ENCODE measurements around the gene SERPINB12.

The SERPINB12 gene, protein sequence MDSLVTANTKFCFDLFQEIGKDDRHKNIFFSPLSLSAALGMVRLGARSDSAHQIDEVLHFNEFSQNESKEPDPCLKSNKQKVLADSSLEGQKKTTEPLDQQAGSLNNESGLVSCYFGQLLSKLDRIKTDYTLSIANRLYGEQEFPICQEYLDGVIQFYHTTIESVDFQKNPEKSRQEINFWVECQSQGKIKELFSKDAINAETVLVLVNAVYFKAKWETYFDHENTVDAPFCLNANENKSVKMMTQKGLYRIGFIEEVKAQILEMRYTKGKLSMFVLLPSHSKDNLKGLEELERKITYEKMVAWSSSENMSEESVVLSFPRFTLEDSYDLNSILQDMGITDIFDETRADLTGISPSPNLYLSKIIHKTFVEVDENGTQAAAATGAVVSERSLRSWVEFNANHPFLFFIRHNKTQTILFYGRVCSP

DNA sequence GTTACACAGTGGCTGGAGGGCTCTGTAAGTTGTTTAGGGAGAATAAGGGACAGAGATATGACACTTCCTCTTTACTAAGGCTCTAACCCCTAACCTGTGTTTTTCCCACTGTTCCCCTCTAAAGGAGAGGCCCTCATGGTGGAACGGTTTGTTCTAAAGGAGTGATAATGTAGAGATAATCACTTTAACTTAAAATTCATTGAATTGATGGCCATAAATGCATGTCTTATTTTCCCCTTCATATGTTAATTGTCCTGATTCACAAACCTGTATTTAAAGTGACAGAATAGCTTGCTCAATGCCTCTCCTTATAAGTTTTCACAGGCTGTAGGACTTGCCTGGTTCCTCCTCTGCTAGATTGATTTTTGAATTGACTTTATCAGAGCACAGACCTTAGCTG lies at the start of gene SERPINB12:
TSS of gene SERPINB12 (plus strand) at position 301 of the 400 bp plus-strand sequence. CDS start 13,791 bp downstream, outside the sequence.
- no peak for DNase-seq (ENCODE audit: low spot score)

GRCh38 chr18:63492851-63493250 lies 49.3 kb upstream of the SERPINB12 start:
- no peak for DNase-seq (ENCODE audit: low spot score)

GRCh38 chr18:63495675-63496074 lies 46.5 kb upstream of the SERPINB12 start:
- DNase-seq (ENCODE audit: low spot score), result no peak

- peak; percentile 6 for DNase-seq (ENCODE audit: low spot score)
Observed at GRCh38 chr18:63505566-63506335, 36.4 kb upstream of the SERPINB12 start.

- no peak for DNase-seq (ENCODE audit: low spot score)
Observed at GRCh38 chr18:63506336-63506646, 35.9 kb upstream of the SERPINB12 start.

GRCh38 chr18:63508596-63508995 lies 33.6 kb upstream of the SERPINB12 start:
- no peak for DNase-seq (ENCODE audit: low spot score)

- DNase-seq (ENCODE audit: low spot score), result peak; percentile 50
Observed at GRCh38 chr18:63511285-63511684, 30.9 kb upstream of the SERPINB12 start.

DNA sequence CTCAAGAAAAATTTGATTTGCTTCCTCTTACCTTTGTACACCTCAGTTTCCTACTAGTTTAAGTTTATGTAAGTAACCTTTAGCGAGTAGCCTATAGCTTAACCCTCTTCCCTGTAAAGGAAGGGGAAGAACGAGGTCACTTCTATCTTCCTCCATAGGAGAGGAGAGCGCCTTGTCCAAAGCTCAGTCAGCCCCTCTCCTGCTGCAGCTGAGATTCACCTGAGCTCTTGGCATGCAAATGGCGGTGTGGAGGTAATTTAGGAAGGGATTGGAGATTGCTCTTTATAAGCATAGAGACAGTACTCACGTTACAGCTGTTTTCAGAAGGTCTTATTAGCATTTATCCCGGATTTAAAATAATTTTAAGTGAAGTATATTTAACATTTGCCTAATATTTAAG lies 27.8 kb upstream of the SERPINB12 start:
- no peak for DNase-seq (ENCODE audit: low spot score)

- DNase-seq (ENCODE audit: low spot score), result no peak
Observed at GRCh38 chr18:63514888-63515678, 27.1 kb upstream of the SERPINB12 start.

- no peak for DNase-seq (ENCODE audit: low spot score)
Observed at GRCh38 chr18:63515801-63516200, 26.4 kb upstream of the SERPINB12 start.

DNA sequence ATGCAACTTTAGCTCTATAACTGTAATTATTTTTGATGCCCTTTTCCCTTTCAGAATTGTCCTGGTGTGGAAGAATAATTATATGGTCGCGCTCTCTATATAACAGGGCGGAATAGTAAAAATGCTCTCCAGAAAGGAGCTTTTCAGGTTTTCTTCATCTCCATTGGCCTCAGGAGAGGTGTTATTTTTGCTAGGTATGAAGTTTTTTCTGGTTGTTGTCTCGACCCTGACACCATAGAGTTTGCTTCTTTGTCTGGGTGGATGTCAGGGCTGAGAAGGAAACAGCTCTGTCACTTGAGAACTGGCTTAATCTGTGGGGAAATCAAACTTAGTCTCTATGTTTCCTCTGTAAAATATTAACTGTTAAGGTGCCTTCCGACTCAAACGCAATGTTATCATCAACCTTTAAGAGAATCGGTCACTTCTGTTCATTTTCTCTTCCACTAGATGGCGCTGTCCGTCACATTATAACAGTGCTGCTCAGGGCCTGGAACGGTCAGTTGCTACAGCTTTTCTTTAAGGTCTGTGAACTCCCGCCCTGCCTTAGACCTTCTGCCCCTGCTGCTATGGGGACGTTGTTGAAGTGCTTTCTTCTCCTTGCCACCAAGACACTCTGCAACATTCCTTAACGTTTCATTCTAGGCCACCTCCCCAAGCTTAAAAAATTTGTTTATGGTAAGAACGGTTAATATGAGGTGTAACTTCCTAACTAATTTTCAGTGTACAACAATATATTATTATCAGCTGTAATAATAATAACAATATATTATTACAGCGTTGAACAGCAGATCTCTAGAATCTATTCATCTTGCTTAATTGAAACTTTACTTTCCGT lies 23.8 kb upstream of the SERPINB12 start:
- DNase-seq (ENCODE audit: low spot score), result peak; percentile 82

- DNase-seq (ENCODE audit: low spot score), result no peak
Observed at GRCh38 chr18:63520053-63520685, 22.0 kb upstream of the SERPINB12 start.

- DNase-seq (ENCODE audit: low spot score), result no peak
Observed at GRCh38 chr18:63523660-63524059, 18.5 kb upstream of the SERPINB12 start.

- no peak for DNase-seq (ENCODE audit: low spot score)
Observed at GRCh38 chr18:63527251-63527650, 14.9 kb upstream of the SERPINB12 start.

DNA sequence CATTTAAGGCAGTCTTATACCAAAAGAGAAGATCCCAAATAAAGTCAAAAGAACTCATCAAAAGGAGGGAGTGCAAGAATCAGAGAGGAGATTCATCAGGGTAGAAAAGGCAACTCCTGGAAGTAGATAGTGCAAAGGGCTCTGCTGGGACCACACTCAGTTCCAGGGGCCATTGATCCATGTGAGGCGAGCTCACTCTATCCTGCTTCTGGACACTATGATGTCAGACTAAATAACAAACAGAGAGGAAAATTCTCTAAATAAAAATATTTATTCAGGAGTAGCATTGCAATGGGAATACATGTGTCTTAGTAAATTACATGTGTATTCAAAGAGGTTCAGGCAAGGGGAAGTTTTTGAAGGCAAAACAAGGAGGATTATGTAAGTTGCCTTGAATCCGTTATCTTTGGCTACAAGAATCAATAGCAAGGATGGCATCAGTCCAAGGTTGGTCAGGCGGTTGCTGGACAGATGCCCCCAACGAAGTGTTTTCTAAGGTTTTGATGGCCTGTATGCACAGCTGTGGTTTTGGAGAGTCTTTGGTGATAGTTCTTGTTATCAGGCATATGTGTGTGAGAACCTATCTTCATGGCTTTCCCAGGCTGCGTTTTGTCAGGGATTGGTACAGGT lies 13.2 kb upstream of the SERPINB12 start:
- DNase-seq (ENCODE audit: low spot score), result no peak

GRCh38 chr18:63532471-63532870 lies 9.7 kb upstream of the SERPINB12 start:
- DNase-seq (ENCODE audit: low spot score), result no peak

DNA sequence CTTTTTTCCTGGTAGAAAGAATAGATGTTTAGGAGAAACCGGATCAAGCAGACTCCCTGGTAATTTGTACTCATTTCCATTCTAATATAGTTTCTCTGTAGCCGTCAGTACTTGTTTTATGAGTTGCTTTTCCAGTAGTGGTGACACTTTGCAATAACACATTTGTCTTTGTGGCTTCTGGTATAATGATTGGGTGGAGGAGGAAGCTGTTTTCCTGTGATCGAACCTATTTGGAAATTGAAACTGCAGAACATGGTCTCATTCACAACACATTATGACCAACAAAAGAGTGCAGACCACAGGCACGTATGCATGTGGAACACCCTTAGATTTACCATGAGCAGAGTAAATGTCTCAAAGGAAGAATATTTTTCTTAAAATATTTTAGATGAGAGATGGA lies 7.6 kb upstream of the SERPINB12 start:
- DNase-seq (ENCODE audit: low spot score), result no peak

- no peak for DNase-seq (ENCODE audit: low spot score)
Observed at GRCh38 chr18:63539904-63540510, 2.2 kb upstream of the SERPINB12 start.

DNA sequence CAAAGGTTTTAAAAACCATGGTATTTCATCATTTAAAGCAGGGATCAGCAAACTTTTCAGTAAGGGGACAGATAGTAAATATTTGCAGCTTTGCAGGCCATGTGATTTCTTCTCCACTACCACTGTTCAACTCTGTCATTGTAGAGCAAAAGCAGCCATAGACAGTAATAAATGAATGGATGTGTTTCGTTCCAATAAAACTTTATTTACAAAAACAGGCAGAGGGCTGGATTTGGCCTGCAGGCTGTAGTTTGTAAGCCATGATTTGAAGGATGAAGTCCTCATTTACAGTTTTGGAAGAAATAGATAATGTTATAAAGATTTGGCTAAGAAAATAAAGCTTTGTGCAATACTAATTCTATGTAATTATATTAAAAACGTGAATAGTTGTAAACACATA lies 1.8 kb downstream of the SERPINB12 start:
- no peak for DNase-seq (ENCODE audit: low spot score)

GRCh38 chr18:63545000-63545399 lies 2.8 kb downstream of the SERPINB12 start:
- no peak for DNase-seq (ENCODE audit: low spot score)

All from cerebellar cortex (tissue), 1 donor.